Nephron (organoid): ENCODE measurements around the gene PTPRM.

Source experiments
- H3K27ac Mint-ChIP-seq, 3 experiments: 2 replicates each; pipeline ENCODE4 v1.8.0; 2020; ENCODE audit warnings: mixed read lengths in 3 of 3, mild to moderate bottlenecking in 2 of 3, moderate library complexity in 1 of 3
- H3K27me3 Mint-ChIP-seq: 2 replicates; pipeline ENCODE4 v1.8.0; 2021; ENCODE audit warnings: low read depth, mild to moderate bottlenecking, moderate library complexity, mixed read lengths
- H3K36me3 Mint-ChIP-seq: 2 replicates; pipeline ENCODE4 v1.8.0; 2020; ENCODE audit warnings: low read depth, mixed read lengths
- H3K4me1 Mint-ChIP-seq: 2 replicates; pipeline ENCODE4 v1.8.0; 2020; ENCODE audit warnings: mixed read lengths
- H3K4me3 Mint-ChIP-seq, 3 experiments: 2 replicates each; pipeline ENCODE4 v1.8.0; 2020; ENCODE audit warnings: mild to moderate bottlenecking in 3 of 3, mixed read lengths in 3 of 3, moderate library complexity in 2 of 3
- H3K9me3 Mint-ChIP-seq: 2 replicates; pipeline ENCODE4 v1.8.0; 2020; ENCODE audit warnings: mixed read lengths
- CTCF ChIP-seq, 3 experiments: fragments of 200-600 bp; sonication (generic); IDR thresholded peaks; one replicate each; pipeline ENCODE4 v1.5.0; 2021; ENCODE audit warnings: antibody characterized with exemption in 3 of 3; ENCODE audit not compliant: unreplicated experiment in 3 of 3

PTPRM gene

DNA sequence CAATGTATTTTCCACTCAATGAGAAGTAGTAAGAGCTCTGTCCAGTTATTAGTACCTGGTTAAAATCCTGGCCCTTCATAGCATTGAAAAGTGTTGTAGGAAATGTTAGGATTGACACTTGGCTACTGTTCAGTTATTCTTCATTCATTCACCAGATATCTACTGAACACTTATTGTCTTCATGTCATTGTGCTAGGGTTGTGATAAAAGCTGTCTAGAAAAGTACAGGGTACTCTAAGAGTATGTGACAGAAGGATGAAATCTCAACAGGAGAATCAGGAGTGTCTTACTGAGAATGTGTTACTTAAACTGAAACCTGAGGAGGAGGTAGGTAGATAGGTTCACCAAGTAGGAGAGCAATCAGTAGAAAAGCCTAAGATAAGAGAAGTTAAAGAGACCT, 530.3 kb downstream of the PTPRM start:
- Mint-ChIP-seq H3K27ac (no peak overlapping the region), H3K4me3 (no peak overlapping the region), H3K4me1 (no peaks in the 10 kb centered on the region), H3K27me3 (peaks cover 4% of the 10 kb centered on the region), H3K9me3 (peaks cover 4% of the 10 kb centered on the region), H3K36me3 (peaks cover 19% of the 10 kb centered on the region)
- no peak for TF ChIP-seq CTCF (IDR thresholded peaks at IDR 0.05; ENCODE audit: unreplicated experiment in 3 of 3)

GRCh38 chr18:8097927-8098326, 530.8 kb downstream of the PTPRM start:
- Mint-ChIP-seq H3K4me1 (no peaks in the 10 kb centered on the region), H3K4me3 (no peak overlapping the region), H3K27ac (no peak overlapping the region), H3K27me3 (peaks cover 4% of the 10 kb centered on the region), H3K36me3 (peaks cover 19% of the 10 kb centered on the region), H3K9me3 (peaks cover 9% of the 10 kb centered on the region)
- TF ChIP-seq CTCF (IDR thresholded peaks at IDR 0.05; ENCODE audit: unreplicated experiment in 3 of 3), result no peak

DNA sequence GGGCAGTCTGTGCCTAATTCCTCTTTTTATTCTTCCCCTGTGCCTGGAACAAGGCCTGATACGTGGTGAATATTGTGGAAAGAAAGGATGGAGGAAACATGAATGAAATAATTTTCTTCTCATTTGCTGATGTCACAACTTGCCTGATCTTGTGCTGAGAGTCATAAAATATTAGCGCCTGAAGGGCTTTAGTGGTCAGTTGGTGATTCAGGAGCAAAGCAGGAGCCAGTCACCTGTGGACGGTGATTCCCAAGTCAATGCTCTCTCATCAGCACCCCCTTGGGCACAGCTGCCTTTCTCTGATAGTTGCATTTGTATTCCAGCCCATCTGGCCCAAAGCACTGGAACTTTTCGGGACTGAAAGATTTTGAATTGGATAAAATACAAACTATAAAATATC, 539.5 kb downstream of the PTPRM start:
- TF ChIP-seq CTCF (IDR thresholded peaks at IDR 0.05; ENCODE audit: unreplicated experiment in 3 of 3), result no peak
- Mint-ChIP-seq H3K36me3 (peaks cover 5% of the 10 kb centered on the region), H3K27me3 (peaks cover 2% of the 10 kb centered on the region), H3K9me3 (peaks cover 6% of the 10 kb centered on the region), H3K4me1 (no peaks in the 10 kb centered on the region), H3K4me3 (no peak overlapping the region), H3K27ac (no peak overlapping the region)

GRCh38 chr18:8107426-8107825, 540.3 kb downstream of the PTPRM start:
- H3K9me3 Mint-ChIP-seq, result peaks cover 5% of the 10 kb centered on the region
- H3K27me3 Mint-ChIP-seq, result no peaks in the 10 kb centered on the region
- no peaks in the 10 kb centered on the region for H3K4me1 Mint-ChIP-seq
- H3K27ac Mint-ChIP-seq, result no peak overlapping the region
- no peak for TF ChIP-seq CTCF (IDR thresholded peaks at IDR 0.05; ENCODE audit: unreplicated experiment in 3 of 3)
- no peaks in the 10 kb centered on the region for H3K36me3 Mint-ChIP-seq
- no peak overlapping the region for H3K4me3 Mint-ChIP-seq

- no peak for TF ChIP-seq CTCF (IDR thresholded peaks at IDR 0.05; ENCODE audit: unreplicated experiment in 3 of 3)
- Mint-ChIP-seq H3K9me3 (no peaks in the 10 kb centered on the region), H3K27me3 (no peaks in the 10 kb centered on the region), H3K4me3 (no peak overlapping the region), H3K4me1 (no peaks in the 10 kb centered on the region), H3K27ac (peak overlapping the region in 1 of 3 experiments; percentile 53), H3K36me3 (no peaks in the 10 kb centered on the region)
These were observed 547.4 kb downstream of the PTPRM start for GRCh38 chr18:8114480-8114879.

- H3K27ac Mint-ChIP-seq, result no peak overlapping the region
- no peak overlapping the region for H3K4me3 Mint-ChIP-seq
- H3K27me3 Mint-ChIP-seq, result no peaks in the 10 kb centered on the region
- H3K9me3 Mint-ChIP-seq, result no peaks in the 10 kb centered on the region
- no peak for TF ChIP-seq CTCF (IDR thresholded peaks at IDR 0.05; ENCODE audit: unreplicated experiment in 3 of 3)
- H3K4me1 Mint-ChIP-seq, result no peaks in the 10 kb centered on the region
- H3K36me3 Mint-ChIP-seq, result no peaks in the 10 kb centered on the region
These were observed 549.4 kb downstream of the PTPRM start for GRCh38 chr18:8116341-8117005.
